ENCODE measurements around the gene CACNA1B. TPM values are rescaled to one million over a fixed set of nuclear protein-coding genes. Genes with fewer than 3 reads are reported as not detected.

Gene CACNA1B
- total and polyA plus RNA-seq, 9 of the 15 experiments (the other 6 are each of a cell fraction or from before 2014, with no cell fraction given): 0.01 to 0.04 TPM; not detected in 7

GRCh38 chr9:138082918-138083636 is 205.5 kb downstream of the CACNA1B start:
- H4K20me1 ChIP-seq (replicated peaks; ENCODE audit: control insufficient read depth, insufficient read depth, low read length): peaks cover 4% of the 10 kb centered on the region; the same call in 1 of the 2 replicates
- no peak overlapping the region for H3K4me3 ChIP-seq
- H3K9ac ChIP-seq (ENCODE audit: insufficient read depth in 1 of 2, low read depth in 2 of 2, low read length in 2 of 2): no peak overlapping the region
- H3K4me1 ChIP-seq (replicated peaks in 1 of 2; ENCODE audit: control insufficient read depth in 2 of 2, insufficient read depth in 2 of 2, low read length in 2 of 2): no peaks in the 10 kb centered on the region
- H3K27me3 ChIP-seq (ENCODE audit: control insufficient read depth in 2 of 2, insufficient read depth in 2 of 2, low read length in 2 of 2): peaks cover 10 to 28% of the 10 kb centered on the region in 2 experiments; a peak in 4 of 5 replicates
- H3K27ac ChIP-seq (ENCODE audit: extremely low read depth, low read depth, low read length): no peak overlapping the region
- H3K36me3 ChIP-seq (ENCODE audit: control insufficient read depth, insufficient read depth, low read length): no peaks in the 10 kb centered on the region
- ATAC-seq (no peak), FAIRE-seq (no peak), DNase-seq (ENCODE audit: extremely low read depth in 1 of 4, low spot score in 3 of 4) (no peak)
- CTCF ChIA-PET (ENCODE audit: low intra/inter-chr PET ratio): no interaction called here
- in situ Hi-C loops (cut with MboI) (no loop called here), intact Hi-C loops (cut with micrococcal nuclease) (no loop called here)
- POLR2A ChIA-PET: interaction anchor here (0.6 kb wide), 1 partner anchor 530 kb away, joined by 3 read pairs; no protein-coding TSS in a partner anchor
- H3K9me3 ChIP-seq (replicated peaks; ENCODE audit: control insufficient read depth, insufficient read depth, low read depth, low read length): 0 out of 2 replicates have a peak, but pooled peaks cover 1% of the 10 kb centered on the region
- H3K79me2 ChIP-seq (ENCODE audit: control insufficient read depth, insufficient read depth, low read length): no peaks in the 10 kb centered on the region
- no peaks in the 10 kb centered on the region for H3K9me1 ChIP-seq (ENCODE audit: control insufficient read depth, insufficient read depth, low read length)
- no peak overlapping the region for H2AFZ ChIP-seq (ENCODE audit: low read depth, low read length)
- H3K4me2 ChIP-seq (ENCODE audit: insufficient read depth, low read length): no peak overlapping the region
- WGBS (ENCODE audit: insufficient coverage, low coverage, missing lambda C conversion rate): 3% methylated on average over 9 of the region's 9 CpGs
- BruUV-seq (replicated peaks): no TSS peak
- TF ChIP-seq ZNF445 (CRISPR knock-in tag; IDR thresholded peaks at IDR 0.05; ENCODE audit: low read depth) (no peak), ZNF354B (CRISPR knock-in tag; IDR thresholded peaks at IDR 0.05) (no peak), PTRF (tag; IDR thresholded peaks at IDR 0.05) (no peak), EP400 (IDR thresholded peaks at IDR 0.05) (no peak), BMI1 (IDR thresholded peaks at IDR 0.05; ENCODE audit: low read length) (no peak), TGIF2 (CRISPR knock-in tag; IDR thresholded peaks at IDR 0.05) (no peak), SETDB1 (IDR thresholded peaks at IDR 0.05; ENCODE audit: low read length) (no peak), LEF1 (IDR thresholded peaks at IDR 0.05) (no peak), SOX6 (IDR thresholded peaks at IDR 0.05) (no peak), ELF4 (CRISPR knock-in tag; IDR thresholded peaks at IDR 0.05) (no peak), SNAPC5 (CRISPR knock-in tag; IDR thresholded peaks at IDR 0.05) (no peak), BACH1 (tag; IDR thresholded peaks at IDR 0.05) (no peak), RFX7 (CRISPR knock-in tag; IDR thresholded peaks at IDR 0.05) (no peak)
